ENCODE data around the gene LAD1.

Gene LAD1, protein sequence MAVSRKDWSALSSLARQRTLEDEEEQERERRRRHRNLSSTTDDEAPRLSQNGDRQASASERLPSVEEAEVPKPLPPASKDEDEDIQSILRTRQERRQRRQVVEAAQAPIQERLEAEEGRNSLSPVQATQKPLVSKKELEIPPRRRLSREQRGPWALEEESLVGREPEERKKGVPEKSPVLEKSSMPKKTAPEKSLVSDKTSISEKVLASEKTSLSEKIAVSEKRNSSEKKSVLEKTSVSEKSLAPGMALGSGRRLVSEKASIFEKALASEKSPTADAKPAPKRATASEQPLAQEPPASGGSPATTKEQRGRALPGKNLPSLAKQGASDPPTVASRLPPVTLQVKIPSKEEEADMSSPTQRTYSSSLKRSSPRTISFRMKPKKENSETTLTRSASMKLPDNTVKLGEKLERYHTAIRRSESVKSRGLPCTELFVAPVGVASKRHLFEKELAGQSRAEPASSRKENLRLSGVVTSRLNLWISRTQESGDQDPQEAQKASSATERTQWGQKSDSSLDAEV

DNA sequence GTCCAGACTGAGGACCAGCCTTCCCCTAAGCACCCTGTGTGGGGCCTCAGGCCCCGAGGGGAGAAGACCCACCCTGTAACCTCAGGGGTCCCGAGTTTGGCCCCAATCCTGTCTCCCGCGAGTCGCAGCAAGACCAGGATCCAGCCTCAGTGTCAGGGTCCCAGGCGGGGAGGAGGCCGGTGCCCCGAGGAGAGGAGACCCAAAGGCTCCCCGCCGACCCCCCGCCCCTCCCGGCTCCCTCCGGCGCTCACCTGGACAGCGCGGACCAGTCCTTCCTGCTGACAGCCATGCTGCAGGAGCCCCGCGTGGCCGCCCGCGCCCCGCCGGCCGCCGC, at the start of gene LAD1:
Gene LAD1, minus strand, starts transcription at position 307 of the 334 bp plus-strand sequence. Its CDS starts 18 bp downstream, at position 289.
- no peak for DNase-seq (ENCODE audit: low read depth in 3 of 3)

DNA sequence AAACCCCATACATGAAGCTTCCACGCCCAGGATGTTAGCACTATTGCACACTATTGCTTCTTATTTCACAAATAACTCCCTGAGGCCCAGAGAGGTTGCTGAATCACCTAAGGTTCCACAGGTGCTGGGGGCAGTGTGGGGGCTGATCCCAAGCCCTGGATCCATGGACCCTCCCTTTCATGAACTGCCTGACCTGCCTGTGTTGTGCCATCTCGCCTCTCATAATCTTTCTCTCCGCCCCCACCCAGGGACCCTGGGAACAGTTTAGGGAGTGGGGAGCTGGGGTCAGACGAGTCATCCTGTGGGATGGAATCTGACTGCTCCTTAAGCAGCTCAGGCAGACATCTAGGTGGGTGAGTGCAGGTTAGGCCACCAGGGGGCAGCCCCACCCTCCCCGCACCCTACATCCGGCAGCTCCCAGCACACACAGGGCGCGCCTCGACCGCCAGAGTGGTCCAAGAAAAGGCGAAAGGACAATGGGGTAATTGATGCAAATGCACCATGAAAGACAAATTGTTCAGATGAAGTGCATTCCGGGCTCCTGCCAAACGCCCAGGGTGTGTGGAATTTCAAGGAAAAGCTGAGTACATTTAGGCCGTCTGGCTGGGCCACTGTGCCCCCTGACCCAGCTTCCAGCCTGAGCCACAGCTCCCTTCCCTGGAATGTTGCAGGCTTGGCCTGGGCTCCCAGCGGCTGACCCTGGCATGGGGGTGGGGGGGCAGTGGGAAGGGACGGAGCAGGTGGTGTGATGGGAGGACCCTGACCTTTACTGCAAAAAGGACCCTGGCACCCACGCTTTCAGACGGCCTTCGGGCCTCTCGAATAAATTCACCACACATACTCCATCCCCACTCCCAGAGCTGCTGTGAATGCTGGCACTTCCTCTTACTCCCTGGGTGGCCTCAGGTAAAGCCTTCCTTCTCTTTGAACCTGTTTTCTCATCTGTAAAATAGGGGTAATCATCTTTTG, 49.1 kb upstream of the LAD1 start:
- DNase-seq (ENCODE audit: low read depth in 3 of 3) = peak; percentile 25 to 39 (median 34)

DNA sequence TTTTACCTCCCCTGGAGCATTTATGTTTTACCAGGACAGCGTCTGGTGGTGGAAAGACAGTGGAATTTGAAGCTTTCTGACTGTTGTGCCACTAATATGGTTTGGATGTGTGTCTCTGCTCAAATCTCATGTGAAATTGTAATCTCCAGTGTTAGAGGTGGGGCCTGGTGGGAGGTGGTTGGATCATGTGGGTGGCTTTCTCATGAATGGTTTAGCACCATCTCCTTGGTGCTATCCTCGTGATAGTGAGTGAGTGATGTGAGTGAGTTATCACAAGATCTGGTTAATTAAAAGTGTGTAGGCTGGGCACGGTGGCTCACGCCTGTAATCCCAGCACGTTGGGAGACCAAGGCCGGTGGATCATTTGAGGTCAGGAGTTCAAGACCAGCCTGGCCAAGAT, 46.2 kb upstream of the LAD1 start:
- no peak for DNase-seq (ENCODE audit: low read depth in 3 of 3)

DNA sequence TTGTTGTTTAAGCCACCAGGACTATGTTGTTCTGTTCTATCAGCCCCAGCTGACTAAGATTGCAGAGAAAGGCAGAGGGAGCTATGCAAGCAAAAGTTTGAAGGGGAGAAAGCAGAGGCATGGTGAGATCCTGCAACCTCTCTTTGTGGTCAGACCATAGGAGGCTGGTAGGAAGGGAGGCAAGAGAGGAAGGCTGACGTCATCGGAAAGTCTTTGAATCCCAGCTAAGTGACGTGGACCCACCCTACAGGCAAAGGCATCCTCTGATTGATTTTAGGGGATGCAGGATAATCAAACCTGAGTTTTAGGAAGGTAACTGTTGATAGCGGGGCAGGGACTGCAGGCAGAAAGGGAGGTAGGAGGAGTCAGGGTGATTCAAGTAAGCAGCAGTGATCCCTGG, 45.7 kb upstream of the LAD1 start:
- DNase-seq (ENCODE audit: low read depth in 3 of 3) = no peak

DNA sequence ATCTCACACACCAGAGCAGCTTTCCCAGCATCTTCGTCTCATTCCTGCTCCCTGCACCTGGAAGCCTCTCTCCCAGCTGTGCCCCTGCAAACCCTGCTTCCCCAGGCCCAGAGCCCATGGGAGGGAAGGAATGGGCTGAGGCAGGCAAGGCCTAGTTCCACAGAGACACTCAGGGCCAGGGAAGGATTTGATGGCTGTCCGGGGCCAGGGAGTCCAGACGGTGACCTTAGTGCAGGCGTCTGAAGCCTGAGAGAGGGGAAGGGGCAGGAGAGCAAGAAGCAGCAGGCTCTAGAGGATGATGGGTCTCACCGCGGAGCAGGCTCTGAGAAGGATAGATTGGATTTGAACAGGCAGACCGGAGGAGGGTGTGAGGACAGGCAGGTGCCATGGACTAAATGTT, 44.6 kb upstream of the LAD1 start:
- no peak for DNase-seq (ENCODE audit: low read depth in 3 of 3)

DNA sequence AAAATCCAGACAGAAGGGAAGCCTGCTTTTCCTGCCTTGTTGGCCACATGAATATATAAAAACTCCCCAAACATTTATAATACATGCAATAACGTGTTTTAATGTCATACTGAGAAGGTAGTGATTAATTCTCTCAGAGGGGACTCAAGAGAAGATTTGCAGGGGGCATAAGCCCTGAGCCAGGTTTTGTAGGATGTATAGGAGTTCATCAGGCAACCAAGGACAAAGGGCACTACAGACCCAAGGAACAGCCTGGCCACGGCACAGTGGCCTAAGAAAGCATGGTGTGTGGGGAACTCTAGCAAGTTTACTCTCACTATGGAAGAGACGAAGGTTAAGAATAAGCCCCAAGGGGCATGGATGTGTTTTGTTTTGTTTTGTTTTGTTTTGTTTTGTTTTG, 37.8 kb upstream of the LAD1 start:
- no peak for DNase-seq (ENCODE audit: low read depth in 3 of 3)

DNA sequence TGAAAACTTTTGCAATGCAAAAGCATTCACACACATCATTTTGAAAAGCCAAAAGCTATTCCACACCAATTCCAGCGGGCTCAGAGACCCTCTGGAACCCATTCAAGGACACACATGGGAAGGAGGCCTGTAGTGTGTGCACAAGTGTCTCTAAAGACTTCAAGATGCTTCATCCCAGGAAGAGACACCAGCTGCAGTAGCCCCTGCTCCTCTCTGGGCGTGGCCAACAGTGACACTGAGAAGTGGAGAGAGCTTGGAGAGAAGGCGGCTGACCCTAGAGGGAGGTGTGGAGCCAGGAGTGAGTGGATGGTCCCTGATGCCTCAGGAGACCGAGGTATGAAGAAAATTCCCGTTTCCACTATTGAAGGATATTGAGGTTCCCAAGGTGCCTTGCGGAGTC, 37.3 kb upstream of the LAD1 start:
- no peak for DNase-seq (ENCODE audit: low read depth in 3 of 3)

DNA sequence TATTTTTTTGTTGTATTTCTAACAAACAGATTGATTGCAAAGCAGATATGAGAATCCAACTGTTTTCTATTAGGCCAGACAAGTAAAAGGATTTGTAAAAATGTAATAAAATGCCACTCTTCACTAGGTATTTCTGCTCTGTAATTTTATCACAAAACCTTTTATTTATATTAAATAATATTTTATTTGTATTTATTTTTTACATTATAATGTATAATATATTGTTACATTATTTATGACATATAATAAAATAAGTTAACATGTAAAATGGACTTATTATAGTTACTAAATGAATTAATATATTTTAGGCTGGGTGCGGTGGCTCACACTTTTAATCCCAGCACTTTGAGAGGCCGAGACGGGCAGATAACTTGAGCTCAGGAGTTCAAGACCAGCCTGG, 35.1 kb upstream of the LAD1 start:
- DNase-seq (ENCODE audit: low read depth in 3 of 3) = no peak

DNA sequence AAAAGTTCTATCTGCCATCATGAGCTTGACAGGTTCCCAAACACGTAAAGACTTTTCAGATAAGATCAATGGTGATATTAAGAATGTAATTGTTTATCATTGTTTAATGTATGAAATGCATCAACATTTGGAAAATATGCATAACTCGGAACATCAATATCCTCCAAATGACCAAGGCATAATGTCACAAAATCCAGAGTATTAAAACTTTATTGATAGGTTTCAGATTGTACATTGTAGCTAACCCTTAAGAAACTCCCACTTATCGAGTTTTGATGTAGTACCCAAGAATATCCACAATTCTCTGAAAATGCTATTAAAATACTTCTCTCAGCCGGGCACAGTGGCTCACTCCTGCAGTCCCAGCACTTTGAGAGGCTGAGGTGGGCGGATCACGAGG, 34.5 kb upstream of the LAD1 start:
- DNase-seq (ENCODE audit: low read depth in 3 of 3) = no peak

DNA sequence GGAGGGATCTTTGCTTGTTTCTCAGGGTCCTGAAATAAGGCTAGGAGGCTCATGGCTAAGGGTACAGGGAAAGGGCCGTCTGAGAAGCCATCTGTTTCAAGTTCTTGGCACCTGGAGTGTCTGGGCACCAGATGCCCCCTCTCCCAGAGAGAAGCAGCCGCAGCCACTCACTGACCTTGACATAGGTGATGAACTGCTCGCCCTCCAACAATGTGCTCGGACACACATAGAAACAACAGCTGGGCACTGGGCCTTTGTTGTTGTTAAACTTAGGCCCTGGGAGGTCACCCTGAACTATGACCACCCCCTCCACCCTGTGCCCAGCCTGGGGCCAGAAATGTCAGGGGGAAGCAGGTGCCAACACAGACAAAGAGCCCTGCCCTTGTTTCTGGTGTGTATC, 31.7 kb upstream of the LAD1 start:
- DNase-seq (ENCODE audit: low read depth in 3 of 3) = no peak

DNA sequence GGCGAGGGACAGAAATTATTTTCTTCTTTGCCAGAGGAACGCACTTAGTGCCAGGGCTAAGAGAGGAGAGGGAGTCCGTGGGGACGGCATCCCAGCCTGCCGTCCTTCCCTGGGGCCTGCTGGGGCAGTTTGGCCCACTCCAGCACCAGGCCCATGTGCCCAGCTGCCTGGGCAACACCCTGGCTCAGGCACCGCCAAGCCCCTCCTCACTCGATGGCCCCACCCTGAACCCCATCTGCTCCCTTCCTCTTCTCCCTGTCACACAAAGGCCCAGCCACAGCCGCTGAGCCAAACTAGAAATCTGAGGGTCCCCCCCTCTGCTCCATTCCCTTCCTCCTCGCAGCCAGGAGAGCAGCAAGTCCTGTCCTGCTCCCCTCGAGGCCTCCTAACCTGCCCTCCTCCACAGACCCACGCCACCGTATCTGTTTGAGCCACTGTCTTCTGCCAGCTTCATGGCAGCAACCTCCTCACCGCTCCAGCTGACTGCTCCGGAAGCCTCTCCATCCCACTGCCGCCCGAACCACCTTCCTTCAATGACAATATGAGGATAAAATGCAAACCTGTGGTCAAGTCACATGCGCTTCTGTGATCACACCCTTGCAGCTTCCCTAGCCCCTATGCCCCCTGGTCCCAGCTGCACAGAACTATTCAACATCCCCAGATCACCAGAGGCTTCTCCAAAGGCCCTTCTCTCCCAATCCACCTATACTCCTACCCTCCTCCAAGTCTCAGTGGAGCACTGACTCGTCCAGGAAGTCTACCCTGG, 30.8 kb upstream of the LAD1 start:
- DNase-seq (ENCODE audit: low read depth in 3 of 3) = no peak

DNA sequence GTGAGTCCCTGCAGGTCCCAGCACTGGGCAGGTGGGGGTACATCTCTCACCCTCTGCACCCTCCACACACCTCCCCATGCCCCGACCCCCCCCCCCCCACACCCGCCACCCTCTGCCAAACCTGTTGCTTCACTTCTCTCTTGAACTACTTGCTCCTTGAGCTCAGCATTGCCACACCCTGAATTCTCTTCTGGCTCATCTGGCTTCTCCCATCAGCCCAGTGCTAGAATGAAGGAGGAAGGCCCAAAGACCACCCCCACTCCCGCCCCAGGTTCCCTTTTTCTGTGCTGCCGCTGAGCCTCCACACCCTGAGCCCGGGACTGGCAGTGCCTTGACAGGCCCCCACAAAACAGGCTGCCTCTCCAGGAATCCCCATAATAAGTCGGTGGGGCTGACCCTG, 28.8 kb upstream of the LAD1 start:
- no peak for DNase-seq (ENCODE audit: low read depth in 3 of 3)

DNA sequence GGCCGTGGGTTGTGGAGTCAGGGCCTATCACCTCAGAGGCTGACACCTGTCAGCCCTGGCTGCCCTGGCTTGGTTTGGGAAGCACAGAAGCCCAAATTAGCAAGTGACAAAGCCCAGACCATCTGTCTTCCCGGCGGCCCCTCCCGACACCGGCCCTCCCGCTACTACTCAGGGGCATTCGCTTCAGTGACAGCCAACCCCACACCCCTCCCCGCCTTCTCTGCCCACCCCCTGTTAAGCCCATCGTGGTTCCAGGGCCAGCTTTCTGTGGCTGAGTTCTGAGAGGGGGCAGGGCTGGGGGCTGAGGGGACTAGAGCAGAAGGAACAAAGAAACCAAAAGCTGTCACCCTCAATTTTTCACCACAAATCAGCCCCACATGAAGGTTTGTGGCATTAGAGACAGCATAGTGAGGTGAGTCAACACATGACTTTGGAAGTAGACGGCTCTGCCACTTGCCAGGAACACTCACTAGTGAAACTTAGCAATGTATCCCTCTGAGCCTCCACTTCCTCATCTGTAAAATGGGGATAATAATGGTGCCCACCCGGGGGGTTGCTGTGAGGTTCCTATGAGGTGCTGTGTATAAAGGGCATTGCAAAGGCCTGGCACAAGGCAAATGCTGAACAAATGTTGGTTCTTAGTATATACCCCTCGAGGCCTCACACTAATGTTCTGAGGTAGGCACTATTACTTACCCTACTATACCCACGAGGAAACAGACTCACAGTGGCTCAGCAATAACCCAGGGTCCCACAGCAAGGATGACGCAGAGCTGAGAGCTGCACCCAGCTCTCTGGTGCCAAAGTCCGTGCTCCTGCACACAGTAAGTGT, 27.6 kb upstream of the LAD1 start:
- DNase-seq (ENCODE audit: low read depth in 3 of 3) = no peak

DNA sequence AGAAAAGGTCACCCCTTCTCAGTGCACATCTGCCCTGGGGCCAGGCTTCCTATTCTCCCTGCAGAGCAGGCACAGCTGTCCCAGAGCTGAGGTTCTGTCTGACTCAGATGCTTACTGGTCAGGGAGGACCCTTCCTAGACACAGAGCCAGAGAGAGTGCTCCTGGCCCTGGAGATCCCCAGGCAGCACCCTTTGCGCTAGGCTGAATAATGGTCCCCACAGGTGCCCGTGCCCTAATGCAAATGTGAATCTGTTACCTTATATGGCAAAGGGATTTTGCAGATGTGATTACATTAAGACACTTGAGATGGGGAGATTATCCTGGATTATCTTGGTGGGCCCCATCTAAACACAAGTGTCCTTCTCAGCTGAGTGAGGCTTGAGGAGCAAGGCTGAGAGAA, 25.0 kb upstream of the LAD1 start:
- DNase-seq (ENCODE audit: low read depth in 3 of 3) = no peak

DNA sequence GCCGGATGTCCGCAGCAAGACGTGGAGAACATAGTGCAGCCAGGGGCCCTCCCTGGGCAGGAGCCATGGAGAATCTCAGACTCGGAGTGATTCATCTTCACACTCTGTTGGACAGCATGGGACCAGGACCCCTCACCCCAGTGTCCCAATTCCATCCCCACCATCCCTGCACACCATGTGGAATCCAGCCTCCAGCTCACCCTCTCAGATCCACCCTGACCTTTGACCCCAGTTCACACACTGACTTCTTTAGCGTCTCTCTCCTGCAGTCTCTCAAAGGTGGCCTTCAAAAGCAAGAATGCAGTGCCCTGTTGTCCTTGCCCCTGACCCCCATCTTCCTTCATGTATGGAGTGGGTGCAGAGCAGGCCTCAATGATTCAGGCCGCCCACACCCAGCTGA, 24.5 kb upstream of the LAD1 start:
- DNase-seq (ENCODE audit: low read depth in 3 of 3) = no peak

DNA sequence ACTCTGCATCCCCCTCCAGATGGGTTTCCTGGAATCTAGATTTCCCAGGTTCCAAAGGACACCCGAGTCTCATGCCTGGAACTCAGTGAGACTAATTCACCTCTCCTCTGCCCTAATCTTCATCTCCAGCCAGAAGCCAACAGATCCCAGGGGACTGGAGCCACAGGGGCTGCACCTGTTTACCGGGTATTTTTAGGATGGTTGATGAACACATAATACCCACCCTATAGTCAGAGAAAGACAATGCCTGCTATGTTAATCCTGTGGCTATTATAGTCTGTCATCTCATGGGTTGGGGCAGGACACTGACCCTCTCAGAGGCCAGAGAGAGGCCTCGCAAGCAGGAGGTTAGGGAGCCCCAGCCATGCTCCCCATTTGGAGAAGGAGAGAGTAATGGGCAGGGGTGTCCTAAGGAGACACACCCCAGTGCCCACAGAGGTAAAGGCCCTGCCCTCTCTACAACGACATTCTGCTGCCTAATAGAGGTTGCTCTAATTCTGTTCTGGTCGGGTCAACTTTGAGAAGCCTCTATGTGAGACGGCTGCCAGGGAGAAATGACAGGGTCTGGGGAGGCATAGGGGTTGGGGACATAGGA, 23.4 kb upstream of the LAD1 start:
- no peak for DNase-seq (ENCODE audit: low read depth in 3 of 3)

DNA sequence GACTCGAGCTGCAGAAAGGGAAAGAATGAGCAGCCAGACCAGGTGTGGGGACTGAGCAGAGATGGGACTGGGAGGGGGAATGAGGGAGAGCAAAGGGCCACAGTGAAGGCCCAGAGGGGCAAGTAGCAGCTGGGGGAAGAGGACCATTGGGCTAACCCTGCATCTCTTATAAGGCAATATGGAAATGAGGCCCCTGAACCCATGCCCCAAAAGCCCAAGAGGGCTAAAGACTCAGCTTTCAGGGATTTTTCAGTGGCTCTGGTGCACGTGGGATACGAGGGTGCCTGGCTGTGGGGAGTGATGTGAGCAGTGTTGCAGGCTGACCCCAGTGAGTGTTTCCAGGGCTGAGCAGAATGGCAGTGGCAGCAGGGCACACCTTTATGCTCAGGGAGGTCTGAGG, 22.9 kb upstream of the LAD1 start:
- no peak for DNase-seq (ENCODE audit: low read depth in 3 of 3)

DNA sequence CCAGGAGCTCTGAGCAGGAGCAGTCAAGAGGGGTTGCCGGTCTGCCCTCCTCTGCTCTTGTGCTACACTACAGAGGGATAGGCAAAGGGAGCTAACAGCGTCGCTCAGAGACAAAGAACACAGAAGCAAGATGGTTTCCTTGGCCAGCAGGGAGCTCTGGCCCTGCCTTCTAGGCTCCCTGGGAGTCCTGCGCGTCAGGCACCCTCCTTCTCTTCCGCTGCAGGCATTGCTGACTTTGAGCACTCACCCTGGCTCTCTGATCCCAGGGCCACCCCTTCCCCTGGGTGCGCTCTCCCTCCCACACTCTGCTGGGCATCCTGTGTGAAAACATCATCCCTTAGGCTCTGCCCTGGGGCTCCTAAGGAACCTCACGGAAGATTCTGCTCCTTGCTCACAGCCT, 21.9 kb upstream of the LAD1 start:
- no peak for DNase-seq (ENCODE audit: low read depth in 3 of 3)

DNA sequence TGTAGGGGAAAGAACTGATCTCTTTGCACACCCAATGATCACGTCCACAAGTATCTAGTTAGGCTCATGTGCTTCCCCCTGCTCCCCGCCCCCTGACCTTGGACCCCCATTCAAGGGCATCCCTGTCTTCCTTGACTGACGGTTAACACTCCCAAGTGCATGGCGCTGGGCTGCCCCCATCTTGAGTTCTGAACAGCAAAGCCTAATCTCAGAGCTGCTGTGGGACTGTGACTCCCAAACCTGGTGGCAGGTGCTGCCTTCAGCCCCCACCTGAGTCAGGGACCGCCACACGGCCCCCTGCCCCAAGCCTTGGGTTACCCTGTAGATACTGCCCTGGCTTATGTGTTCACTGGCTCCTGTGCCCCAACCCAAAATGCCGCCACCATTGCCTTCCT, 21.5 kb upstream of the LAD1 start:
- DNase-seq (ENCODE audit: low read depth in 3 of 3) = no peak

DNA sequence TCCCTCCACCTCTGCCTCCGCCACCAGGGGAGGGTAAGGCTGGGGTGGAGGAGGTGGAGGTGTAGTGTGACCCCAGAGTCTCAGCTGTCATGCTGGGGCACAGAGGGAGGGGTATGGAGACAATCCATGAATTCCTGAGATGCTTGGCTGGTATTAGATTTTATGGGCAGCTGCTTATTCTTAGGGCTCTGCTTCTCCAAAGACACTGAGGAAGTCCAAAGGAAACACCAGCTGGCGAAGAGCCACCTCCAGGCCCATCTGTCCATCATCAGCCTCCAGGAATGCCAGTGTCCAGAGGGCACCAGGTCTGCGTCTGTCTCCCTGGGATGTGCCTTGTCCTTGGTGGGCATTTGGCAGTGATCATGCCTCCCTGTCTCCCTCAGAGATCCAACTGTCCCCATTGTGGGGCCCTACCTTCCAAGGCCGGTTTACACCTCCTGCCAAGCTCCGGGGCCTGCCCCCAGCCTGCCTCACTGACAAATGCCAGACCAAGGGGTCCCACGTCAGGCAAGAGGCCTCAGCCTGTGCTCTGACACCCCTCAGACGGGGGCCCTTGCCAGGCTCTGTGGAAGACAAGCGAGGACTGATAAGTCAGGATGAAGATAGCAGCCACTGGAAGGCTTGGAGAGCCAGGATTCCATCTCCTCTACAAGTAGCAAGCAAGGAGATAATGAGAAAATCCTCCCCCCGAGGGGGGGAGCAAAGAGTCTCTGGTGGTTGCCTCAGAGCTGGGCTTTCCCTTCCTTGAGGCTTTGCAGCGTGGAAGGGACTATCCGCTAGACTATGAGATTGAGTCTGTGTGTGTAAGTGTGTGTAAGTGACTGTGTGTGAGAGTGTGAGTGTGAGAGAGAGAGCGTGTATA, 20.9 kb upstream of the LAD1 start:
- DNase-seq (ENCODE audit: low read depth in 3 of 3) = no peak
